ENCODE measurements around the gene DKKL1. TPM values are rescaled to one million over a fixed set of nuclear protein-coding genes. Genes with fewer than 3 reads are reported as not detected.

DKKL1 gene
- total RNA-seq, 1 donor from 2014 or later, result 4.4 TPM

- no peaks in the 10 kb centered on the region for H3K9me3 Mint-ChIP-seq (ENCODE audit: unreplicated experiment)
- H3K4me3 Mint-ChIP-seq (ENCODE audit: unreplicated experiment), result no peak overlapping the region
- TF ChIP-seq CTCF (IDR thresholded peaks at IDR 0.05), result no peak
- DNase-seq (ENCODE audit: extremely low spot score, unreplicated experiment), result no peak
- peaks cover 23% of the 10 kb centered on the region for H3K27me3 Mint-ChIP-seq (ENCODE audit: unreplicated experiment)
- no peaks in the 10 kb centered on the region for H3K4me1 Mint-ChIP-seq (ENCODE audit: unreplicated experiment)
- no peak overlapping the region for H3K27ac Mint-ChIP-seq (ENCODE audit: unreplicated experiment)
- no peaks in the 10 kb centered on the region for H3K36me3 Mint-ChIP-seq (ENCODE audit: unreplicated experiment)
Observed at GRCh38 chr19:49411681-49412326, 48.1 kb downstream of the DKKL1 start.

GRCh38 chr19:49413348-49413747 is 49.7 kb downstream of the DKKL1 start:
- Mint-ChIP-seq H3K9me3 (ENCODE audit: unreplicated experiment) (no peaks in the 10 kb centered on the region), H3K27ac (ENCODE audit: unreplicated experiment) (no peak overlapping the region), H3K4me1 (ENCODE audit: unreplicated experiment) (no peaks in the 10 kb centered on the region), H3K36me3 (ENCODE audit: unreplicated experiment) (no peaks in the 10 kb centered on the region), H3K27me3 (ENCODE audit: unreplicated experiment) (peaks cover 28% of the 10 kb centered on the region), H3K4me3 (ENCODE audit: unreplicated experiment) (no peak overlapping the region)
- no peak for TF ChIP-seq CTCF (IDR thresholded peaks at IDR 0.05)
- DNase-seq (ENCODE audit: extremely low spot score, unreplicated experiment), result no peak

- no peak for DNase-seq (ENCODE audit: extremely low spot score, unreplicated experiment)
- Mint-ChIP-seq H3K27ac (ENCODE audit: unreplicated experiment) (no peak overlapping the region), H3K27me3 (ENCODE audit: unreplicated experiment) (peaks cover 32% of the 10 kb centered on the region), H3K9me3 (ENCODE audit: unreplicated experiment) (no peaks in the 10 kb centered on the region), H3K4me1 (ENCODE audit: unreplicated experiment) (no peaks in the 10 kb centered on the region), H3K4me3 (ENCODE audit: unreplicated experiment) (no peak overlapping the region), H3K36me3 (ENCODE audit: unreplicated experiment) (no peaks in the 10 kb centered on the region)
- TF ChIP-seq CTCF (IDR thresholded peaks at IDR 0.05), result no peak
Observed at GRCh38 chr19:49414256-49414655, 50.6 kb downstream of the DKKL1 start.

DNA sequence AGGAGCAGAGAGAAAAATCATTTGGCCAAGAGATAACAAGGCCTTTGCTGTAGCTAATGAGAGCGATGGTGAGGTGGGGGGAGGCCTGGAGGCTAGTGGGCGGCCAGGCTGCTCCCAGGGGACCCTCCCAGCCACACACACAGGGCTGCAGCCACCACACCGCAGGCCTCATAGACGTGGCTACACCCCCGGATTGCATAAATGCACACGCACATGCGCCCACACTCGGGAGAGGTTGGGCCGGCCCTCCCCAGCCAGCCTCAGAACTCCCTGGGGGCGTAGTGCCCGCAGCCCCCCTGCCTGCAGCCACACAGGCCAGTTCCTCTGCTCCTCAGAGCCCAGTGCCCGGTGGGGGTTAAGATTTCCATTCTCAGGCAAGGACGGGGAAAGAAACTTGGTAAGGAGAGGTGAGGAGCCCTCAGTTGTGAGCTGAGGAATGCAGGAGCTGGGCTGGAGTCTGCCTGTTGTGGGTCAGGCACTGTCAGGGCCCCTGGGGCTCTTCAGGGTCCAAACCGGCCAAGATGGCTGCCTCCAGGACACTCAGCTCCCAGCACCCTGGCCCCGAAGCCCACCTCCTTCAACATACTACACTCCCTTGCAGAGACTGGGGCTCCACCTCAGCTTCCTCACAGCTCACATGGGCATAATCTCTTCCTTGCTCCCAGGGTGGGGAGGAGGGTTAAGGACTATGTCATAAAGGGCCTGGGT is 51.6 kb downstream of the DKKL1 start:
- H3K4me1 Mint-ChIP-seq (ENCODE audit: unreplicated experiment), result no peaks in the 10 kb centered on the region
- H3K36me3 Mint-ChIP-seq (ENCODE audit: unreplicated experiment), result no peaks in the 10 kb centered on the region
- no peak overlapping the region for H3K27ac Mint-ChIP-seq (ENCODE audit: unreplicated experiment)
- H3K4me3 Mint-ChIP-seq (ENCODE audit: unreplicated experiment), result no peak overlapping the region
- DNase-seq (ENCODE audit: extremely low spot score, unreplicated experiment), result no peak
- peaks cover 38% of the 10 kb centered on the region for H3K27me3 Mint-ChIP-seq (ENCODE audit: unreplicated experiment)
- no peaks in the 10 kb centered on the region for H3K9me3 Mint-ChIP-seq (ENCODE audit: unreplicated experiment)
- TF ChIP-seq CTCF (IDR thresholded peaks at IDR 0.05), result no peak

DNA sequence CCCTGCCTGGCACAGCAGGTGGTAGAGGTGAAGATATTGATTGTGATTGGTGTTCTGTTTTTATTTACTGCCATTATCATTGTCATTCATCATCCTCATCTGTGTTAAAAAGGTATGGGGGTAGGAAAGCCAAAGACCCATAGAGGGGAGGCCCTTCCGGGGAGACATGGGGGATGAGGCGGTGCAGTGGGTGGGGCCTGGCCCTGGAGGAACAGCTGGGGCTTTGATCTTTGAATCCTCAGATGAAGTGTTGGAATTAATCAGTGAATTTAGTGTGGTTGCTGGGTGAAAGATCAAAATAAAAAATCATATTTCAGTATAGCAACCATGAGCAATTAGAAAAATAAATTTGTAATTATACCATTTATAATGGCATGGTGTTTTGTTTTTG is 52.1 kb downstream of the DKKL1 start:
- Mint-ChIP-seq H3K4me1 (ENCODE audit: unreplicated experiment) (peaks cover 1% of the 10 kb centered on the region), H3K4me3 (ENCODE audit: unreplicated experiment) (no peak overlapping the region), H3K27me3 (ENCODE audit: unreplicated experiment) (peaks cover 44% of the 10 kb centered on the region)

More for the DNA sequence above, 52.1 kb downstream of the DKKL1 start:
- Mint-ChIP-seq H3K27ac (ENCODE audit: unreplicated experiment) (no peak overlapping the region), H3K36me3 (ENCODE audit: unreplicated experiment) (no peaks in the 10 kb centered on the region), H3K9me3 (ENCODE audit: unreplicated experiment) (no peaks in the 10 kb centered on the region)
- DNase-seq (ENCODE audit: extremely low spot score, unreplicated experiment), result no peak
- no peak for TF ChIP-seq CTCF (IDR thresholded peaks at IDR 0.05)
